Measurements from ENCODE around the gene JUN.
A peak's percentile ranks its signal among the peaks of the same experiment; 100 is the strongest.

Gene JUN

DNA sequence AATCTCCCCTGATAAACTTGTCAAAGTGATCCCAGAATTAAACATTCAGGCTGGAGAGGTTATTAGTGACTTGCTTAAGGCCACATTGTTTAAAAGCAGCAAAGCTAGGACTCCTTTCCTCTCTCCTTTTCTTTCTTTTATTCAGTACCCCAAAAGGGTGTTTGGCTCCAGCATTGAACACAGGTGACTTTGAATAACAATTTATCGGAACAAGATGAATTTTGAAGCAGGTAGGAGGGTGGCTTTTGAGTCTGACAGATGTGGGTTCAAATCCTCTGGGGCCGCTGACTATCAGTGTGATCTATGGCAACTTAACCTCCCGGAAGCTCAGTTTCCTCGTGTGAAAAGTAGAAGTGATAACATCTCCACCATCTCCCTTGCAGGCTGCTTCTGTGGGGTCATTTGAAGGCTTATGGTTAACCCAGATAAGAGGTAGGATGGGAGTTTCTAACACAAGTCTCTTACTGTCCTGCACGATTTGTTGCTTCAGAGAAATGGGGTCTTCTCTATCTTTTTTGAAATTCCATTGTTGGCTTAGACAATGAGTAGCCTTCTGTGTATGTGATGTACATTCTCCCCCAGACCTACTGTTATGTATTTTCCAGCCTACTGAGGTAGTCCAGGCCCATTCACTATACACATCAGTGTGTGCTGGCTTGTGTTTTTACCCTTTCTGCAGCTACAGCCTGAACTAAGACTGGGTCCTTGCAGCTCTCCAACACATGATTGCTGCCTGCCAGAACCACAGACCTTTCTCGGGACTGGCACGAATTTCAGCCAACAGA, 29.0 kb downstream of the JUN start:
- no peak for DNase-seq

DNA sequence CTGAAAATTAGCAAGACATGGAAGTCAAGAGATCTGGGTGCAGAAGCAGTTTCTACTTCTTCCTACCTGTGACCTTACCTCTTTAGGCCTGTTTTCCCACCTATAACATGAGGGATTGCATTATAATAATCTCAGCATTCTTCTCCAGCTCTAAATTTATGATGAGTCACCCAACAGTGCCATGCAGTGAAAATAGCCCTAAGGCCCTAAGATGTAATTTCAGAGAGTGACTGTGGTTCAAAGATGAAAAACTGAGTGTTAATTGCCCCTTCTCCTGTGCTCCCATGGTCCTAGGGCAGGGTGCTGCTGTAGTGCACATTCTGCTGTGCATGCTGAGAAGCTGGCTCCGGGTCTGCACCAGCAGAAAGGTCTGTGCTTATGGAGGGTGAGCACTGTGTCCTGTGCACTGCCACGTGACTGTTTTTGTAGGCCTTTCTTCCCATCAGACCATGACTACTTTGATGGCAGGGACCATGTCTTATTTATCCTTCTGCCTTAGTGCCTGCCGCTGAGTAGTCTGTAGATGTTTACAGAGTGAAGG, 29.7 kb downstream of the JUN start:
- no peak for DNase-seq

DNA sequence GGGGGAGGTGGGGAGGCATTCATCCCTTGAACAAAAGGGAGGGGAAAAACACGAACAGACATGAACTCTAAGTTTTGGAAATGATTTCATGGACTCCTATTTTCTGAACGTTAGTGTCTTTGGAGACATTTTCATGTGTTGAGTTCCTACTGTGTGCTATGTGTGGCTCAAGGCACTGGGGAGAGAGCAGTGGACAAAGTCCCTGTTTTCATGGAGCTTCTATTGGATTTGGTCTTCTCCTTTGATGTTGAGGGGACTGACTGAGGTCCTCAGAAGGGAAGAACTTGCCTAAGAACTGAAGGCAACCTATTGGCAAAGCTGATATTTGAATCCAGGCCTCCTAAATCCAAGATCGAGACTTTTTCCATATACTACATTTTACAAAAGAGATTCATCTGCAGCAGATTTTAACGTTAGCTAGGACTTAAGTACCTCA, 30.4 kb downstream of the JUN start:
- no peak for DNase-seq

DNA sequence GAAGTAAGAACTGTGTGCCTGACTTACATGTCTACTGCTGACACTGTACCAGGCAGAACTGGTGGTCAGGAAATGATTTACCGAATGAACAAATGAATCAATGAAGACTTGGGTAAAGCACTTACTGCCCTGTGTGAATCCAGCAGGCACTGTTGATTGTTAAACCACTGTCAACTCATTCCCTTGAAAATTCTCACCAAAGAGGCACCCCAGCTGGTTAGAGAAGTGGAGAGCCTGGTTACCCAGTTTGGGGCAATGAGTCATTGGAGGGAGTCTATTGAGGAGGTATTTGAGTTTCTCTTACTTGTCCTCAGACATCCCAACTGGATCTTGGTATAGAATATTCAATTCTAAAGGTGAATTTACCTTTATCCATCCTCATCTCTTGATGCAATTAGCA, 34.2 kb downstream of the JUN start:
- DNase-seq, result no peak

DNA sequence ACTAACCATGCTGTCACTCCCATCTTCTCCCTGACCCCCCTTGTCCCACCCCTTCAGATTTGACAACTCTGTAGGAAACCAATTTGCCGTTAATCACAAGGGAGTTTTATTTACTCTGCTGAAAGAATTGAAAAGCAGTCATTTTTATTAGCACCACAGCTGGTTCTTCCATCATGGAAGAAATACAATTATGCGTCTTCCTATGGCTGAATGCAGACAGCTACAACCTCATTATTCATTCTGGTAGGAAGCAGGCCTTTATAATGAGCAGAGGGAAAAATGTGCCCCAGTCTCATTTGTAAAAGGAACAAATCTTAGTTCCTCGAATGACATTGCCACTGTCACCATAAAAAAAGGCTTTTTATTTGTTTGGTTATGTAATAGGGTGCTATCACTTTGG, 35.2 kb downstream of the JUN start:
- no peak for DNase-seq

DNA sequence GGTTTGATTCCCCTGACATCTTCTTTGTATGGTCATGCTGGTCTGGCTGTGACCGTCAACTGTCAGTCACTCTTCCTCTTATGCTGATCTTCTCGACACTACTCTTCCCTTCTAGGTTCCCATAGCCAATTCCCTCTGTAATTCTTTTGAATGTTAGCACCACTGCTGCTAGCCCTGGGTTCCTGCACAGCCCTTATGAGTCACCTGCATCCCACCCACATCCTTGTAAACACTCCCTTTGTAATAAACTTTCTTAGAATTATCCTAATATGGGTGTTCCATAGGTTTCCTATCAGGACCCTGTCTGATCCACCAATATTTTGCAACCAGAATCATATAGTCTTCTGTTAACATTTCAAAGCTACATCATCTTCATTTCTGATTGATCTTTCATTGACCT, 37.1 kb downstream of the JUN start:
- DNase-seq, result no peak

DNA sequence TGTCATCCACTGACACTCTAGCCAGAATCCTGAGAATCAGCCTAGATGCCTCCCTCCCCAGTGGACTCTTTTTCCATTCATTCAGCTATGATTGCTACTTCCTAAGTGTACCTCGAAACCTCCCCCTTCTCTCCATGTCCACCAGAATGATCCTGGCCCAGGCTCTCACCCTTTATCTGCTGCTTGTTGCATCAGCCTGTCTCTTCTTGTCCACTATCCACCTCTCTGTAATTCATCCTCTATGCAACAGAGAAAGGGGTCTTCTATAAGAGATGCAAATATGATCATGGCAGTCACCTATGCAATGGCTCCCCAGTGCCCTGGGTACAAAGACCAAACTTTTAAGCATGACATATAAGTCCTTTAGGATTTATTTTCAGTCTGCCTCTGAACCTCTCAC, 37.7 kb downstream of the JUN start:
- DNase-seq, result no peak

DNA sequence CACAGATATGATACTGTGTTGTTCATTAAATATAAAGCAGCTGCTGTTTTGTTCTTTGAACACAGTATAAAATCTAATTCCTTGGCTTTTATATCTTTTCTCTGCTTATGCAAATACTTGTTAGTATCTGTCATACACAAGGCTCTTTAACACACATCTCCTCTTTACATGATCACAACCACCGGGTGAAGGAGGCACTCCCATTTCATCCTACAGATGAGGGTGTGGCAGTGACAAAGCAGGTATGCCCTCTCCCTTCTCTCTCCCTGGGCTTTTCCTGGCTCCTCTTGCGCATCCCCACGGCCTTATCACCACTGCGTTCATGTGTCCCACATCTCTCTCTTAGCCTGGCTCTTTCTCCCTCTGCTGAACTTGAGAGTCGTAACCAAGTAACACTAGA, 38.2 kb downstream of the JUN start:
- DNase-seq, result no peak

DNA sequence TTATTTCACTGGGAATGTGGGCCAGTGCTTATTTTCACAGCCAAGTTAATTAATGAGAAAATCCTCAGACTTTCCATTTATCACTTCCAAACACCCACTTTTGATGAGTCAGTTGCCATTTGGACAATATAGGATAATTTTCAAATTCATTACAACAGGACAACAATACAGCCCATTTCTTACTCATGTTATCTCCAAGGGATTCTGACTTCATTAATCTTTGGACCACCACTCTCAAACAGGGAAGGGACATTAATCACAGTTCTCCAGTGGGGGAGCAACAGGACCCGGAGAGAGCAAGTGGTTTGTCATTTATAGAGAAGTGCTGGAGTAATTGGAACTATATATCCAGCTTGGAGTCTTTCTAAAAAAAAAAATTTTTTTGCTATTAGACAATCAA, 38.7 kb downstream of the JUN start:
- DNase-seq, result no peak

DNA sequence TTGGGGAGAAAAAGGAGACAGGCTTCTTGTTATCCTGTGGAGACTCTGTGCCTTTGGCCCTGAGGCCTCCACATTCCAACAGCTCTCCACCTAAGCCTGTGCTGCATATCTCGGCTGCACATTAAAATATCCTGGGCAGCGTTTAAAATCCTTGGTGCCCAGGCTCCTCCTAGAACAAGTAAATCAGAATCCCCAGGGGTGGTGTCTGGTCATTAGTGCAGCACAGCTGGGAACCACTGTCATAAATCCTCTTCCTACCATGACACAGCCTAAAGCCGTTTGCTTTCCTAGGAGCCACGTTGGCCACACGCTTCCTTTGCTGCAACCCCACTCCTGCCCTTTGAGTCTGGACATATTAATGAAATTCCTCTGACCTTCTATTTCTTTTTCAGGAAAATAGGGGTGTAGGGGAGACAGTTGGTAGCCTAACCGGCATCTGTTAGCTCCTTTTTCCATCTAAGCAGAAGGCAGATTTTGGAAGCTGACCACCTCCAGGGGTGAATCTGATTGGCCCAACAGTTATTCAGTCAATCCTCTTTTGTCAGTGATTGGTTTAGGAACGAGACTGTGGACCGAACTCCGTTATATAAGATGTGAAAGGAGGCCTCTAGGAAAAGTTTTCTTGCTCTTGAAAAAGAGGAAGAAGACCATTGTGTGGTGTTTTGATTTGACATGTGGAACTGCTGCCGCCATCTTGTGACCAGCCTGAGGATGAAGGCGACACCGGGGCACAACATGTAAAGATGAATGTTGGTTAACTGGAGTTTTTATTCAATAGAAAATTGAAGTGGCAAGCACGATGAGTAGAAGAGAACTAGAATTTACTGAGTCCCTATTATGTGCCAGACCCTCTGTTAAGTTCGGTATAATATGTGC, 41.9 kb downstream of the JUN start:
- no peak for DNase-seq

DNA sequence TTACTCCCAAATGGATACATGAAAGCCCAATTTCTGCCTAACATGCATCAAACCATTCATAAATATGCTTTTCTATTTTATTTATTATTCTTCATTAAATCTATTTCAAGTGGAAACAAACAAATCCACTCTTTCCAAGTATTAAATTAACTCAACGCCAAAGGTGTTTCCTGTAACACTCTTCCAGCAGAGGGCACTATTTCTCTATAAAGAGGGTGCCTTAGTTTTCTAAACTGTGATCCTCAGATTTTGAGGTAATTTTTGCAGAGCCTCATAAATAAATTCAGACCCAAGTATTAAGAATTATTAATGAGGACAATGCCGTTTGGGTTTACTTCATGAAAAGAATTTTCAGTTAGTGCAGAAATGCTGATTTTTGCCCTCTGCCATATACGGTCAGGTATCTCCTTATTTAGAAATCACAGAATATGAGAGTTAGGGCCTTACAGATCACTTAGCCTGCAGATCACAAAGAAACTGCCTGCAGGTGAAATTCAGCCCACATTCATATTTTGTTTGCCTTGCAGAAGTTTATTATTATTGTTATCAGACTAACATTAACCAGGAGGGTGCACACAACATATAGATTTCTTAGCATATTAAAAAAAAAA, 43.9 kb downstream of the JUN start:
- DNase-seq, result peak; percentile 26 to 50

DNA sequence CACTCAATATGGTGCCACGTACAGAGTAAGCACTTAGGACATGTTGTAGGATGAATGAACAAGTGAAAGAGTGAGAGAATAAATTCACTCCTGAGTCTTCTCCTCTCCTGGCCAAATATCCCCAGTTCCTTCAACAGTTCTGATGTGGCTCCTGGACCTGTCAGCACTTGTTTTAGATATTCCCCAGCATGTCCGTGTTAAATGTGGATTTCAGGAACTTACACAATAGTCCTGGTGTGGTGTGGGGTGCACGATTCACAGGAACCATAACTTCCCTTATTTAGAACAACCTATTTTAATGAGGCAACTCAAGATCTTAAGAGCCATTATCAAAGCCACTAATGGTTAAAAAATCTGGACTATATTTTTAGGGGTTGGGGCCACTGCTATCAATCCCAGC, 45.0 kb downstream of the JUN start:
- no peak for DNase-seq

DNA sequence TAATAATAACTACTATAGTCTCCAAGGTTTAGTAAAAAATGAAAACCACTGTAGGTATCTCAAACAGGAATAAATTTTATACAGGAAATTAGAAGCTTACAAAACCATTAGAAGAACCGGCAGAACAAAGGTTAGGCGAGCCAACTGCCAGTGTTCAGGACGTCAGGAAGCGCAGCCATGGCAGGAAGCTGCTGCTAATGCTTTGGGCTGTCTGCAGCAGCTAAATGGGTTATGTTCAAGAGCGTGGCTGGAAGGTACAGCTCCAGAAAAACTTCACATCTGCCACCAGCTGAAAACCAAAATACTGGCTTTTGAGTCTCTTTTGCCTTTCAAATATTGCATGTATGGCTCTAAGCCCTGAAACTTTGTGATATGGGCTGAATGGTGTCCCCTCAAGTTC, 48.3 kb downstream of the JUN start:
- no peak for DNase-seq

DNA sequence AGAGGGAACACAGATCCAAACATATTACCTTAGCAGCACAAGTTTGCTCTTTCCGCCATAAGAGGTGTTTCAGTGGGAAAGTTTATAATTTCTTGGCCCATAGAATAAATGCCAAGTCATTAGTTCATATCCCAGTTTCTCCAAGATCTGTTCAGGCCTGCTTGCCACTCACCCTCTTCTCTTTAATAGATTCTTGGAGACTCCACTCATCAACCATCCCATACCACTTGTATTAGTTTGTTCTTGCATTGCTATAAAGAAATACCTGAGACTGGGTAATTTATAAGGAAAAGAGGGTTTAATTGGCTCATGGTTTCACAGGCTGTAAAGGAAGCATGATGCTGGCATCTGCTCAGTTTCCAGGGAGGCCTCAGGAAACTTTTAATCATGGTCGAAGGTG, 49.2 kb downstream of the JUN start:
- no peak for DNase-seq

DNA sequence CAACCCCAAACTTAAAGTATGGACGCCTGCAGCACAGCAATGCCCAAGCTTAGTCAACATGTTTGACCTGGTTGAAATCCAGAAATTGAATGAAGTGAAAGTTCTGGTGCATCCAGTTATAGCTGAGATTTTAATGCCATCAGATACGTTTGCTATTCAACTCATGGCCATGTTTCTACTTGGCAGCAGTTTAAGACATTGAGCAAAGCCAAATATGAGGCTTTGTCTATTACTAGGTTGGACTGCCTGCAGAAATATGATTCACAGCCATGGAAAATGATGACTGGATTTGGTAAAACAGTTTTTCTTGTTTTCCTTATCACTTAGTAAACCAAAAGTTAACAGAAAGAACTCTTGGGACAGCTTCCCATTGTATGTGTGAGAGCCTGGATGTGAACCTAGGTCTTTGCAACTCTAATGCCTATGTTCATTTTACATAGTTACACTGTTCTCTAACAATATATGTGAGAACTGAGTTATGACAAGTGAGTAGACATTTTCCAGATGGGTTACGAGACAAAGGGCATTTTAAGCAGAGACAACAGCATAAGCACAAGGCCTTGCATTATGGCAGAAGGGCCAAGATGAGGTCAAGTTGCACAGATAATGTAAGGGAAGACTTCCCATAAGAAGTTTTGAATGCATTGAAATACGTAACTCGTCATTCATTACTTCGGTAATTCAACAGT, 51.6 kb downstream of the JUN start:
- DNase-seq, result no peak
